H1 (cell line): ENCODE measurements around the gene GTSF1L.

Source experiments
- ATF3 ChIP-seq: IDR thresholded peaks from 2 replicates; pipeline ENCODE4 v1.6.1; 2011; ENCODE audit warnings: low read depth, mild to moderate bottlenecking, low read length; ENCODE audit not compliant: insufficient read depth
- BACH1 ChIP-seq: IDR thresholded peaks from 2 replicates; pipeline ENCODE4 v1.6.1; 2012; ENCODE audit warnings: low read length, improper control_type of control experiment
- CHD2 ChIP-seq: IDR thresholded peaks from 2 replicates; pipeline ENCODE4 v1.6.1; 2012; ENCODE audit warnings: low read length, improper control_type of control experiment
- CREB1 ChIP-seq: IDR thresholded peaks from 2 replicates; pipeline ENCODE4 v1.6.1; 2012; ENCODE audit warnings: inconsistent platforms
- CTCF ChIP-seq, 3 experiments: IDR thresholded peaks; 1 replicate in 2 of 3; 2 replicates in 1 of 3; pipeline versions ENCODE4 v1.5.1 to v1.6.1; 2011; ENCODE audit warnings: low read length in 3 of 3, mild to moderate bottlenecking in 3 of 3, inconsistent platforms in 2 of 3, low read depth in 1 of 3, moderate library complexity in 1 of 3; ENCODE audit not compliant: insufficient read depth in 1 of 3; ENCODE audit errors: control extremely low read depth in 1 of 3
- KDM5A ChIP-seq: fragments of 200-600 bp; IDR thresholded peaks from 2 replicates; pipeline ENCODE4 v1.7.1; 2012; ENCODE audit warnings: mild to moderate bottlenecking, low read length, inconsistent platforms, mixed read lengths
- POU5F1 ChIP-seq: IDR thresholded peaks from 2 replicates; pipeline ENCODE4 v1.6.1; 2011; ENCODE audit warnings: low read depth, mild to moderate bottlenecking, low read length, moderate library complexity
- RAD21 ChIP-seq, 2 experiments: IDR thresholded peaks in 1 of 2; conservative IDR thresholded peaks in 1 of 2; 2 replicates each; pipeline ENCODE4 v1.6.1; 2011; ENCODE audit warnings: low read depth in 2 of 2, low read length in 2 of 2, improper control_type of control experiment in 1 of 2, inconsistent platforms in 1 of 2, mild to moderate bottlenecking in 1 of 2, moderate library complexity in 1 of 2
- SAP30 ChIP-seq: fragments of 300-600 bp; sonication (generic); IDR thresholded peaks from 2 replicates; pipeline ENCODE4 v1.7.1; 2012; ENCODE audit warnings: low read length, moderate library complexity, mild to moderate bottlenecking, inconsistent platforms; ENCODE audit not compliant: insufficient read depth, insufficient replicate concordance
- SIX5 ChIP-seq: IDR thresholded peaks from 2 replicates; pipeline ENCODE4 v1.6.1; 2011; ENCODE audit warnings: mild to moderate bottlenecking, low read depth, low read length
- TBP ChIP-seq: IDR thresholded peaks from 2 replicates; pipeline ENCODE4 v1.6.1; 2011; ENCODE audit warnings: low read depth, low read length, improper control_type of control experiment
- ZNF274 ChIP-seq: IDR thresholded peaks from 2 replicates; pipeline ENCODE4 v1.7.0; 2012; ENCODE audit warnings: low read length, borderline replicate concordance; ENCODE audit errors: extremely low read depth

GRCh38 chr20:43766385-43766784 lies 39.6 kb upstream of the GTSF1L start:
- TF ChIP-seq BACH1, result no peak
- TF ChIP-seq TBP, result no peak
- TF ChIP-seq RAD21 (IDR thresholded peaks at IDR 0.05 in 1 of 2, conservative IDR thresholded peaks at IDR 0.05 in 1 of 2; ENCODE audit: low read depth in 2 of 2, low read length in 2 of 2), result no peak
- no peak for TF ChIP-seq CHD2
- no peak for TF ChIP-seq KDM5A
- no peak for TF ChIP-seq CTCF (IDR thresholded peaks at IDR 0.05; ENCODE audit: control extremely low read depth in 1 of 3, insufficient read depth in 1 of 3, low read depth in 1 of 3, low read length in 3 of 3)
- TF ChIP-seq ATF3, result no peak
- TF ChIP-seq POU5F1, result no peak
- TF ChIP-seq SIX5, result no peak
- no peak for TF ChIP-seq ZNF274
- no peak for TF ChIP-seq CREB1
- no peak for TF ChIP-seq SAP30
